ENCODE measurements around the gene INSIG2.
"Not testable (repeated sequence)": the region's sequence is repeated elsewhere in the genome, so short reads cannot be mapped to it uniquely, and the experiment has no call there.

The INSIG2 gene

GRCh38 chr2:118059919-118060478 is 28.3 kb upstream of the INSIG2 start:
- DNase-seq (ENCODE audit: low spot score) (peak; percentile 59), FAIRE-seq (peak; percentile 92)

GRCh38 chr2:118061135-118061955 is 26.9 kb upstream of the INSIG2 start:
- DNase-seq (ENCODE audit: low spot score) (peak; percentile 51), FAIRE-seq (peak; percentile 69)

- no peak for DNase-seq (ENCODE audit: low spot score)
- FAIRE-seq, result no peak
These were observed 26.2 kb upstream of the INSIG2 start for GRCh38 chr2:118062048-118062447.

- FAIRE-seq, result peak; percentile 72
- DNase-seq (ENCODE audit: low spot score), result no peak
These were observed 25.6 kb upstream of the INSIG2 start for GRCh38 chr2:118062669-118063068.

- DNase-seq (ENCODE audit: low spot score) (no peak), FAIRE-seq (no peak)
These were observed 23.1 kb upstream of the INSIG2 start for GRCh38 chr2:118065015-118065706.

GRCh38 chr2:118065921-118066511 is 22.3 kb upstream of the INSIG2 start:
- DNase-seq (ENCODE audit: low spot score) (peak; percentile 59), FAIRE-seq (no peak)

- FAIRE-seq (no peak), DNase-seq (ENCODE audit: low spot score) (no peak)
These were observed 10.5 kb upstream of the INSIG2 start for GRCh38 chr2:118077636-118078247.

- no peak for DNase-seq (ENCODE audit: low spot score)
- peak; percentile 80 for FAIRE-seq
These were observed 9.5 kb upstream of the INSIG2 start for GRCh38 chr2:118078734-118079133.

- FAIRE-seq (no peak), DNase-seq (ENCODE audit: low spot score) (no peak)
These were observed 3.7 kb upstream of the INSIG2 start for GRCh38 chr2:118084491-118085089.

GRCh38 chr2:118085173-118086023 is 2.9 kb upstream of the INSIG2 start:
- DNase-seq (ENCODE audit: low spot score) (no peak), FAIRE-seq (no peak)

- DNase-seq (ENCODE audit: low spot score), result no peak
- no peak for FAIRE-seq
These were observed 2.1 kb upstream of the INSIG2 start for GRCh38 chr2:118086024-118086633.

GRCh38 chr2:118089139-118089800 is 999 bp downstream of the INSIG2 start:
- DNase-seq (ENCODE audit: low spot score), result peak; percentile 68
- FAIRE-seq, result no peak

GRCh38 chr2:118090387-118091139 is 2.3 kb downstream of the INSIG2 start:
- DNase-seq (ENCODE audit: low spot score) (no peak), FAIRE-seq (no peak)

GRCh38 chr2:118091140-118091478 is 2.8 kb downstream of the INSIG2 start:
- no peak for FAIRE-seq

GRCh38 chr2:118091631-118092030 is 3.4 kb downstream of the INSIG2 start:
- no peak for FAIRE-seq
- DNase-seq (ENCODE audit: low spot score), result no peak

More at GRCh38 chr2:118091140-118091478, 2.8 kb downstream of the INSIG2 start:
- no peak for DNase-seq (ENCODE audit: low spot score)

- not testable (repeated sequence) for DNase-seq (ENCODE audit: low spot score); FAIRE-seq
These were observed 5.8 kb downstream of the INSIG2 start for GRCh38 chr2:118094102-118094501.

GRCh38 chr2:118094503-118094902 is 6.2 kb downstream of the INSIG2 start:
- DNase-seq (ENCODE audit: low spot score) (no peak), FAIRE-seq (no peak)

GRCh38 chr2:118095610-118096009 is 7.3 kb downstream of the INSIG2 start:
- FAIRE-seq (no peak), DNase-seq (ENCODE audit: low spot score) (no peak)

- no peak for DNase-seq (ENCODE audit: low spot score)
- FAIRE-seq, result no peak
These were observed 9.4 kb downstream of the INSIG2 start for GRCh38 chr2:118097657-118098056.
